Nephron (organoid): ENCODE data around the gene PRLHR.

ENCODE experiments used
- H3K27ac Mint-ChIP-seq, 3 experiments: 2 replicates each; pipeline ENCODE4 v1.8.0; 2020; ENCODE audit warnings: mixed read lengths in 3 of 3, mild to moderate bottlenecking in 2 of 3, moderate library complexity in 1 of 3
- H3K27me3 Mint-ChIP-seq: 2 replicates; pipeline ENCODE4 v1.8.0; 2021; ENCODE audit warnings: low read depth, mild to moderate bottlenecking, moderate library complexity, mixed read lengths
- H3K36me3 Mint-ChIP-seq: 2 replicates; pipeline ENCODE4 v1.8.0; 2020; ENCODE audit warnings: low read depth, mixed read lengths
- H3K4me1 Mint-ChIP-seq: 2 replicates; pipeline ENCODE4 v1.8.0; 2020; ENCODE audit warnings: mixed read lengths
- H3K4me3 Mint-ChIP-seq, 3 experiments: 2 replicates each; pipeline ENCODE4 v1.8.0; 2020; ENCODE audit warnings: mild to moderate bottlenecking in 3 of 3, mixed read lengths in 3 of 3, moderate library complexity in 2 of 3
- H3K9me3 Mint-ChIP-seq: 2 replicates; pipeline ENCODE4 v1.8.0; 2020; ENCODE audit warnings: mixed read lengths
- TF ChIP-seq, protein P1 (sequence below), 3 experiments: fragments of 200-600 bp; sonication (generic); IDR thresholded peaks; one replicate each; pipeline ENCODE4 v1.5.0; 2021; ENCODE audit warnings: antibody characterized with exemption in 3 of 3; ENCODE audit not compliant: unreplicated experiment in 3 of 3

The PRLHR gene

DNA sequence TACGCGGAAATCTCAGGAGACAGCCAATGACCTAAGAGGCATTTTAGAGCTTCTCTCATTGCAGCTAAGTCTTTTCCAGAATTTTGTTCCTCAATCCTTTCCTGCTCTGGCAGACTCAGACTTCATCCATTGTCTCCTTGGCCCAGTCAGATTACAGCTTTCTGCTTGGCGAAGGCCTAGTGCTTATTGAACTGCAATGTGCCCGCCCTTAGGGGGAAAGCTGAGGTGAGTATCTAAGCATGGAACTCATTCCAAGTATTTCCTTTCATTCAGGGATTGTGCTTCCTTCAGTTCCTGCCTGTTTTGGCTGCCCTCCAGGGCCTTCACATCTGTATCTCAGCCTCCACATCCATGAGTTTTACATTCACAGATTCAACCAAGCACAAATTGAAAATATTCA is 37.5 kb downstream of the PRLHR start:
- H3K36me3 Mint-ChIP-seq, result peaks cover 4% of the 10 kb centered on the region
- H3K27me3 Mint-ChIP-seq, result peaks cover 4% of the 10 kb centered on the region
- no peak overlapping the region for H3K4me3 Mint-ChIP-seq
- no peaks in the 10 kb centered on the region for H3K4me1 Mint-ChIP-seq
- no peak overlapping the region for H3K27ac Mint-ChIP-seq
- H3K9me3 Mint-ChIP-seq, result peaks cover 29% of the 10 kb centered on the region
- TF ChIP-seq, protein P1, sequence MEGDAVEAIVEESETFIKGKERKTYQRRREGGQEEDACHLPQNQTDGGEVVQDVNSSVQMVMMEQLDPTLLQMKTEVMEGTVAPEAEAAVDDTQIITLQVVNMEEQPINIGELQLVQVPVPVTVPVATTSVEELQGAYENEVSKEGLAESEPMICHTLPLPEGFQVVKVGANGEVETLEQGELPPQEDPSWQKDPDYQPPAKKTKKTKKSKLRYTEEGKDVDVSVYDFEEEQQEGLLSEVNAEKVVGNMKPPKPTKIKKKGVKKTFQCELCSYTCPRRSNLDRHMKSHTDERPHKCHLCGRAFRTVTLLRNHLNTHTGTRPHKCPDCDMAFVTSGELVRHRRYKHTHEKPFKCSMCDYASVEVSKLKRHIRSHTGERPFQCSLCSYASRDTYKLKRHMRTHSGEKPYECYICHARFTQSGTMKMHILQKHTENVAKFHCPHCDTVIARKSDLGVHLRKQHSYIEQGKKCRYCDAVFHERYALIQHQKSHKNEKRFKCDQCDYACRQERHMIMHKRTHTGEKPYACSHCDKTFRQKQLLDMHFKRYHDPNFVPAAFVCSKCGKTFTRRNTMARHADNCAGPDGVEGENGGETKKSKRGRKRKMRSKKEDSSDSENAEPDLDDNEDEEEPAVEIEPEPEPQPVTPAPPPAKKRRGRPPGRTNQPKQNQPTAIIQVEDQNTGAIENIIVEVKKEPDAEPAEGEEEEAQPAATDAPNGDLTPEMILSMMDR (IDR thresholded peaks at IDR 0.05; ENCODE audit: unreplicated experiment in 3 of 3), result no peak

DNA sequence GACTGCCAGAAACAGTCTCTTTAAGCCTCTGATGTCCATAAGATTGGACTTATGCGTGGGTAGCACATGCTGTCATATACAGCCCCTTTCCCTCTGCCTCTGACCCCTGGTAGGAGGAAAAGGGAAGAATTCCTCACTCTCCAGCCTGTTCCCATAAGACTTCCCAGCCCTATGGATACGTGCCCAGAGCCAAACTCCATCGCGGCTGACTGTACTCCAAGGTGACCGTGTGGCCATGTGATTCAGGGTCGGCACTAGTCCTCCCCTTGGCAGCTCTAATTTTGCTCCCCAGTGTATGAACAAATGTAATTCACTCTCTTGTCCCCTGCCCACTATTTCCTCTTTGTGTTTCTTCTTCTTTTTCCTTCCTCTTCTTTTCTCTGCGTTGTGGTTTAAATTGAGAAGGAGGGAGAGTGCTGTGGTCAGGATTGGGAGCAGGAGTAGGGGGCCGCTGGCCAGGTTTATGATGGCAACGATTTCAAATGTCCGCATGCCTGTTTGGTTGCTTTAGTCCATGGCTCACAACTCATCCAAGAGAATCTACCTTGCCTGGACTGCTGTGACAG is 43.8 kb downstream of the PRLHR start:
- H3K9me3 Mint-ChIP-seq, result peaks cover 4% of the 10 kb centered on the region
- no peaks in the 10 kb centered on the region for H3K36me3 Mint-ChIP-seq
- H3K4me1 Mint-ChIP-seq, result no peaks in the 10 kb centered on the region
- H3K27ac Mint-ChIP-seq, result no peak overlapping the region
- TF ChIP-seq, protein P1 (IDR thresholded peaks at IDR 0.05; ENCODE audit: unreplicated experiment in 3 of 3), result no peak
- H3K27me3 Mint-ChIP-seq, result peaks cover 12% of the 10 kb centered on the region
- H3K4me3 Mint-ChIP-seq, result no peak overlapping the region

DNA sequence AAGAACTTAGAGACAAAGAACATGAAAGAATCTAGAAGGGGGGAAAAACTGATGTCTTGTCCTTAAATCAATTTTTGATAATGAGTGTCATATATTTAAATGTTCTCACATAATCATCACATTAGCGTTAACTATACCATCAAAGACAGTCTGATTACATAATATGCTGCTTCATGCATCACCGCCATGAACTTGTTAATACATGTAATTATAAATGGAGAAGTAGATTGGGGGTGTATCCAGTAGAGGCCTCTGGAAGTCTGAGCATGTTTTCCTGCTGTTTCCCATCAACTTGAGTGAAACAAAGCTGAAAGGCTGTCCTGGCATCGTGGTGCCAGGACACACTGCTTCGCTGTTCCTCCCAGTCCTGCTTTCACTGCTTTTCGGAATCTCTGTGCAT is 48.2 kb downstream of the PRLHR start:
- TF ChIP-seq, protein P1 (IDR thresholded peaks at IDR 0.05; ENCODE audit: unreplicated experiment in 3 of 3), result no peak
- H3K4me1 Mint-ChIP-seq, result no peaks in the 10 kb centered on the region
- H3K27me3 Mint-ChIP-seq, result peaks cover 36% of the 10 kb centered on the region
- H3K9me3 Mint-ChIP-seq, result no peaks in the 10 kb centered on the region
- H3K27ac Mint-ChIP-seq, result no peak overlapping the region
- H3K4me3 Mint-ChIP-seq, result no peak overlapping the region
- no peaks in the 10 kb centered on the region for H3K36me3 Mint-ChIP-seq

DNA sequence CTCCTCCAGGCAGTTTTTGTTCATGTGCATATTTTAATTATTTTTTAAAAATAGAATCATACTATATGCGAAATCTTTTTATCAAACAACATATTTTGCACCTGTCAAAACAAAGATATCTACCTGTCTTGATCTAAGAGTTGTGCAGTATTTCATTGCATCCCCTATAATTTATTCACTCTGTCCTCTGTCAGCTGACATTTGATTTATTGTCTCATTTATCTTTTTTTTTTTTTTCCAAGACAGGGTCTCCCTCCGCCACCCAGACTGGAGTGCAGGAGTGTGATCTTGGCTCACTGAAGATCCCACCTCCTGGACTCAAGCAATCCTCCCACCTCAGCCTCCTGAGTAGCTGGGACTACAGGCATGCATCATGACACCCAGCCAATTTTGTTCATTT is 49.0 kb downstream of the PRLHR start:
- H3K9me3 Mint-ChIP-seq, result no peaks in the 10 kb centered on the region

DNA sequence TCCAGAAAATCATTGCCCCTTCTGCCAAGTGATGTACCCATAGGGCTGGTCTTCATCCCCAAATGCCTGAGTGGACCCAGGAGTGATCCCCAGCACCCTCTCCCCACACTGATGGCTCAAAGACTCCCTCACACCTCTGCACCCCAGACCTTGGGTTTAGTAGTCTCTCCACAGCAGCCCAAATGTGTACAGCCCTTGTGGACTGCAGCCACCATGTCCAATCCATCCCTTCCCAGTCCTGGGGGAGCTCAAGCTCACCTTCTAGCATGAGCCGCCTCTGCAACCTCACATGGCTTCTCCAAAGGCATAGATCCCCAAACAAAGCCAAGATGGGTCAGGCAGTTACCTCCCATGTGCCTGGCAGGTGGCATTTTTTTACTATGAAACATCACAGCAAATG is 50.1 kb downstream of the PRLHR start:
- Mint-ChIP-seq H3K27me3 (peaks cover 35% of the 10 kb centered on the region), H3K4me3 (no peak overlapping the region), H3K27ac (no peak overlapping the region), H3K4me1 (no peaks in the 10 kb centered on the region), H3K9me3 (no peaks in the 10 kb centered on the region), H3K36me3 (no peaks in the 10 kb centered on the region)
- TF ChIP-seq, protein P1 (IDR thresholded peaks at IDR 0.05; ENCODE audit: unreplicated experiment in 3 of 3), result no peak

More for the DNA sequence above, 49.0 kb downstream of the PRLHR start:
- peaks cover 35% of the 10 kb centered on the region for H3K27me3 Mint-ChIP-seq
- no peaks in the 10 kb centered on the region for H3K4me1 Mint-ChIP-seq
- no peak overlapping the region for H3K4me3 Mint-ChIP-seq
- TF ChIP-seq, protein P1 (IDR thresholded peaks at IDR 0.05; ENCODE audit: unreplicated experiment in 3 of 3), result no peak
- H3K36me3 Mint-ChIP-seq, result no peaks in the 10 kb centered on the region
- H3K27ac Mint-ChIP-seq, result no peak overlapping the region

DNA sequence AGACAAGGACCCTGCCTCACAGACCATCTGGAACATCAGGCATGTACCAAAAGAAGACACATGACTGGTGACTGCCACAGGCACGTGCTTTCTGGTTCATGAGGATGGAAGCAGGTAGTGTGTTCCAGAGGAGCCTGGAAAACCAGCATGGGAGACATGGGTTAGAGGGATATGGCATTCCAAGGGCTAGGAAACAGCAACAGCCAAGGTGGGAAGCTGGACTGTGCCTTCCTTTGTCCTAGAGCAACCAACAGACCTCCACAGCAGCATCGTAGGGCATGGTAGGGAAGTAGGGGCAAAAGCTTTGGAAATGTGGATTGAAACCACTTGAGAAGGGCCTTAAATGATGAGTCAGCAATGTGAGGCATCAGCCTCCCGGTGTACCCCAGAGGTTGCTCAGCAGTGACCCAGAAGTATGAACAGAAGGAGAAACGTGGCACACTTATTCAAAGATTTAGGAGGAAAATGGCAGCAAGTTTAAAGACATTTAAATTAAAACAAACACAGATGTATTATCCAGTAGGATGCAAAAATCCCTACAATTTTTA is 51.0 kb downstream of the PRLHR start:
- Mint-ChIP-seq H3K27me3 (peaks cover 35% of the 10 kb centered on the region), H3K9me3 (no peaks in the 10 kb centered on the region), H3K4me3 (no peak overlapping the region), H3K36me3 (no peaks in the 10 kb centered on the region), H3K27ac (no peak overlapping the region), H3K4me1 (no peaks in the 10 kb centered on the region)
- TF ChIP-seq, protein P1 (IDR thresholded peaks at IDR 0.05; ENCODE audit: unreplicated experiment in 3 of 3), result no peak
